ENCODE results near the gene KLHL17. TPM values are rescaled to one million over a fixed set of nuclear protein-coding genes. Genes with fewer than 3 reads are reported as not detected.

KLHL17 gene
- total RNA-seq, 1 donor from 2014 or later, result 17.0 TPM

- no peak for ATAC-seq
These were observed 46.8 kb upstream of the KLHL17 start for GRCh38 chr1:913491-914130.

GRCh38 chr1:914131-914890, 46.1 kb upstream of the KLHL17 start:
- Histone ChIP-seq H3K27me3 (ENCODE audit: low read depth) (peaks cover 93% of the 10 kb centered on the region), H3K4me1 (no peaks in the 10 kb centered on the region), H3K4me3 (no peak overlapping the region), H3K27ac (no peak overlapping the region), H3K36me3 (no peaks in the 10 kb centered on the region), H3K9me3 (no peaks in the 10 kb centered on the region)
- no peak for DNase-seq
- intact Hi-C loops (cut with DNase I), result no loop called here
- ATAC-seq, result no peak
- no peak for TF ChIP-seq CTCF (IDR thresholded peaks at IDR 0.05)

More at GRCh38 chr1:913491-914130, 46.8 kb upstream of the KLHL17 start:
- peaks cover 86% of the 10 kb centered on the region for H3K27me3 ChIP-seq (ENCODE audit: low read depth)
- no peaks in the 10 kb centered on the region for H3K9me3 ChIP-seq
- peak; percentile 44 for DNase-seq
- TF ChIP-seq CTCF (IDR thresholded peaks at IDR 0.05), result no peak
- no peaks in the 10 kb centered on the region for H3K4me1 ChIP-seq
- intact Hi-C loops (cut with DNase I), result no loop called here
- no peaks in the 10 kb centered on the region for H3K36me3 ChIP-seq
- H3K4me3 ChIP-seq, result no peak overlapping the region
- H3K27ac ChIP-seq, result no peak overlapping the region

GRCh38 chr1:914891-915280, 45.5 kb upstream of the KLHL17 start:
- ATAC-seq, result no peak
- no peak for DNase-seq
- peaks cover 98% of the 10 kb centered on the region for H3K27me3 ChIP-seq (ENCODE audit: low read depth)

GRCh38 chr1:915295-916172, 44.9 kb upstream of the KLHL17 start:
- Histone ChIP-seq H3K4me3 (no peak overlapping the region), H3K36me3 (no peaks in the 10 kb centered on the region), H3K27me3 (ENCODE audit: low read depth) (peaks cover 99% of the 10 kb centered on the region), H3K4me1 (peaks cover 6% of the 10 kb centered on the region), H3K9me3 (no peaks in the 10 kb centered on the region), H3K27ac (no peak overlapping the region)
- no peak for TF ChIP-seq CTCF (IDR thresholded peaks at IDR 0.05)
- peak; percentile 30 for DNase-seq
- intact Hi-C loops (cut with DNase I), result no loop called here
- ATAC-seq, result no peak

More at GRCh38 chr1:914891-915280, 45.5 kb upstream of the KLHL17 start:
- Histone ChIP-seq H3K27ac (no peak overlapping the region), H3K4me3 (no peak overlapping the region), H3K9me3 (no peaks in the 10 kb centered on the region), H3K36me3 (no peaks in the 10 kb centered on the region), H3K4me1 (no peaks in the 10 kb centered on the region)
- intact Hi-C loops (cut with DNase I), result no loop called here
- TF ChIP-seq CTCF (IDR thresholded peaks at IDR 0.05), result no peak
